PC-3 (cell line): ENCODE measurements around the gene INPP5F. TPM values are rescaled to one million over a fixed set of nuclear protein-coding genes. Genes with fewer than 3 reads are reported as not detected.
A peak's percentile ranks its signal among the peaks of the same experiment; 100 is the strongest.

ENCODE experiments used
- ATAC-seq: fragments of 200-7000 bp; cut with Tn5 transposase; 2 replicates; pipeline ENCODE4 v1.9.1; 2020; ENCODE audit warnings: mild to moderate bottlenecking, moderate library complexity
- BruUV-seq: library from RNA; stranded (reverse); fragments of 400-500 nt; replicated peaks from 2 replicates; lab custom pipeline; 2021; lab: Mats Ljungman, UMichigan
- CTCF ChIA-PET: fragments of 300-600 bp; sonication (Branson Sonifier 250); formaldehyde crosslinking; loops from one replicate; lab custom pipeline; 2022; ENCODE audit warnings: antibody characterized with exemption; lab: Charles Lee
- POLR2A ChIA-PET: fragments of 300-600 bp; sonication (Branson Sonifier 250); formaldehyde crosslinking; loops from one replicate; lab custom pipeline; 2022; ENCODE audit warnings: antibody characterized with exemption; ENCODE audit not compliant: unreplicated experiment; lab: Charles Lee
- DNase-seq: peaks from one replicate; pipeline ENCODE4 v3.0.0-alpha.2; 2015
- H2AFZ ChIP-seq: fragments of 300-600 bp; sonication (generic); 2 replicates; pipeline ENCODE4 v1.6.0; 2016; ENCODE audit warnings: antibody characterized with exemption, low read length
- H3F3A ChIP-seq: fragments of 300-600 bp; sonication (generic); one replicate; pipeline ENCODE4 v1.6.0; 2017; ENCODE audit warnings: antibody characterized with exemption, low read length, control low read depth, mild to moderate bottlenecking; ENCODE audit not compliant: unreplicated experiment
- H3K27ac ChIP-seq: fragments of 300-600 bp; sonication (generic); 2 replicates; pipeline ENCODE4 v1.5.1; 2016; ENCODE audit warnings: mild to moderate bottlenecking, low read length
- H3K27me3 ChIP-seq: fragments of 300-600 bp; sonication (generic); 2 replicates; pipeline ENCODE4 v1.6.1; 2016; ENCODE audit warnings: low read length, mixed read lengths
- H3K36me3 ChIP-seq: fragments of 300-600 bp; sonication (generic); 2 replicates; pipeline ENCODE4 v1.6.1; 2016; ENCODE audit warnings: low read depth, mixed run types, low read length, mixed read lengths
- H3K4me1 ChIP-seq: fragments of 300-600 bp; sonication (generic); 2 replicates; pipeline ENCODE4 v1.5.1; 2016; ENCODE audit warnings: low read length; ENCODE audit not compliant: insufficient read depth
- H3K4me2 ChIP-seq: fragments of 300-600 bp; sonication (generic); 2 replicates; pipeline ENCODE4 v1.6.0; 2016; ENCODE audit warnings: low read length
- H3K4me3 ChIP-seq: fragments of 300-600 bp; sonication (generic); 2 replicates; pipeline ENCODE4 v1.5.1; 2016; ENCODE audit warnings: mild to moderate bottlenecking, low read length, mixed read lengths
- H3K79me2 ChIP-seq: fragments of 300-600 bp; sonication (generic); 2 replicates; pipeline ENCODE4 v1.6.1; 2017; ENCODE audit warnings: low read length, mixed read lengths
- H3K9ac ChIP-seq: fragments of 300-600 bp; sonication (generic); 2 replicates; pipeline ENCODE4 v1.6.0; 2016; ENCODE audit warnings: mild to moderate bottlenecking, low read length
- H3K9me2 ChIP-seq: fragments of 300-600 bp; sonication (generic); replicated peaks from 2 replicates; pipeline ENCODE4 v1.6.1; 2016; ENCODE audit warnings: mixed run types, low read length, mixed read lengths
- H3K9me3 ChIP-seq: fragments of 300-600 bp; sonication (generic); 2 replicates; pipeline ENCODE4 v1.6.1; 2016; ENCODE audit warnings: low read length, mixed read lengths
- H4K20me1 ChIP-seq: fragments of 300-600 bp; sonication (generic); 2 replicates; pipeline ENCODE4 v1.6.1; 2016; ENCODE audit warnings: low read length, mixed read lengths
- CTCF ChIP-seq: fragments of 300-600 bp; sonication (generic); conservative IDR thresholded peaks from 2 replicates; pipeline ENCODE4 v1.5.1; 2017; ENCODE audit warnings: antibody characterized with exemption, low read depth, mild to moderate bottlenecking, low read length
- EZH2 ChIP-seq: fragments of 300-600 bp; sonication (generic); IDR thresholded peaks from one replicate; pipeline ENCODE4 v1.6.1; 2017; ENCODE audit warnings: antibody characterized with exemption, mild to moderate bottlenecking, low read length; ENCODE audit not compliant: unreplicated experiment
- EZH2phosphoT487 ChIP-seq: fragments of 300-600 bp; sonication (generic); IDR thresholded peaks from 2 replicates; pipeline ENCODE4 v1.6.1; 2018; ENCODE audit warnings: mild to moderate bottlenecking, antibody characterized with exemption, low read length, borderline replicate concordance
- intact Hi-C: fragments of 100-400 bp; cut with micrococcal nuclease; formaldehyde crosslinking; loops from 2 replicates; pipeline ENCODE4 v1.9.0; 2023
- total RNA-seq: library from RNA; depleted of rRNA; stranded (reverse); fragments of >200 nt; gene quantifications from 2 replicates; pipeline ENCODE4 v1.2.3, GENCODE V29; 2014

The INPP5F gene
- total RNA-seq, 1 experiment from 2014 or later, result 8.2 TPM

GRCh38 chr10:119778776-119779445 lies 53.1 kb downstream of the INPP5F start:
- DNase-seq, result peak; percentile 18
- no peaks in the 10 kb centered on the region for H4K20me1 ChIP-seq
- H3K9ac ChIP-seq, result no peak overlapping the region
- H3K9me3 ChIP-seq, result no peaks in the 10 kb centered on the region
- no peaks in the 10 kb centered on the region for H3K79me2 ChIP-seq
- no peak overlapping the region for H3K4me3 ChIP-seq
- no peak overlapping the region for H3K4me2 ChIP-seq
- no peaks in the 10 kb centered on the region for H3K27me3 ChIP-seq
- H3K27ac ChIP-seq, result no peak overlapping the region
- H3F3A ChIP-seq, result no peaks in the 10 kb centered on the region
- no TSS peak for BruUV-seq
- intact Hi-C loops, result no loop called here
- ATAC-seq, result no peak
- no peaks in the 10 kb centered on the region for H3K36me3 ChIP-seq
- H3K9me2 ChIP-seq, result no peaks in the 10 kb centered on the region
- TF ChIP-seq CTCF (no peak), EZH2phosphoT487 (no peak), EZH2 (no peak)
- CTCF ChIA-PET, result no interaction called here
- POLR2A ChIA-PET, result no interaction called here
- H3K4me1 ChIP-seq, result 0 out of 2 replicates have a peak, but pooled peaks cover 4% of the 10 kb centered on the region
- no peak overlapping the region for H2AFZ ChIP-seq

DNA sequence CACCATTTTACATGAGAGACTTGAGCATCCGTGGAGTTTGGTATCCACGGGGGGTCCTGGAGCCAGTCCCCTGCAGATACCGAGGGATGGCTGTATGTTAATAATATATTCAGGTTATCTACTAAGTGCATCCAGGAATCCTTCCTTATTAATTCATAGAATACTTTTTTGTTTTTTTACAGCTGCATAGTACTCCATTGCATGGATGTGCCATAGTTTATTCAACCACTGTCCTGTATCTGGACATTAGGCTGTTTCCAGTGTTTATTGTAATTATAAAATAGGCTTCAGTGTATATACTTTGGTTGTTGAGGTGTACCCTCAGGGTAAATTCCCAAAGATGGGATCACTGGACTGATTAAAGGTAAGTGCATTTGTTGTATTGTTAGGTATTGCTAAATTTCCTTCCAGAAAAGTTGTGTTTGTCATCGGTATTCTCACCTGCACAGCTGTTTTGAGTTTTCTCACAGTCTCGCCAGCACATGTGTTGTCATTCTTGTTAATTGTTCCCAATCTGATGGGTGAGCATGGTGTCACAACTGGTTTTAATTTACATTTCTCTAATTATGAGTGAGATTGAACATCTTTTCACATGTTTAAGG lies 55.1 kb downstream of the INPP5F start:
- Histone ChIP-seq H3K9me3 (no peaks in the 10 kb centered on the region), H3F3A (no peaks in the 10 kb centered on the region), H3K27me3 (no peaks in the 10 kb centered on the region), H3K36me3 (no peaks in the 10 kb centered on the region), H3K9ac (no peak overlapping the region), H3K79me2 (no peaks in the 10 kb centered on the region), H4K20me1 (no peaks in the 10 kb centered on the region), H3K4me1 (peaks cover 7% of the 10 kb centered on the region; the same call in 1 of the 2 replicates), H3K4me3 (no peak overlapping the region), H3K27ac (no peak overlapping the region), H3K4me2 (no peak overlapping the region), H3K9me2 (no peaks in the 10 kb centered on the region), H2AFZ (no peak overlapping the region)
- no TSS peak for BruUV-seq
- TF ChIP-seq EZH2, result no peak
- TF ChIP-seq EZH2phosphoT487, result no peak
- no peak for TF ChIP-seq CTCF
- POLR2A ChIA-PET, result no interaction called here
- intact Hi-C loops, result no loop called here
- CTCF ChIA-PET, result interaction anchor here (0.5 kb wide), 1 partner anchor 11 kb away, joined by 3 read pairs; no protein-coding TSS in a partner anchor
- DNase-seq (no peak), ATAC-seq (no peak)

DNA sequence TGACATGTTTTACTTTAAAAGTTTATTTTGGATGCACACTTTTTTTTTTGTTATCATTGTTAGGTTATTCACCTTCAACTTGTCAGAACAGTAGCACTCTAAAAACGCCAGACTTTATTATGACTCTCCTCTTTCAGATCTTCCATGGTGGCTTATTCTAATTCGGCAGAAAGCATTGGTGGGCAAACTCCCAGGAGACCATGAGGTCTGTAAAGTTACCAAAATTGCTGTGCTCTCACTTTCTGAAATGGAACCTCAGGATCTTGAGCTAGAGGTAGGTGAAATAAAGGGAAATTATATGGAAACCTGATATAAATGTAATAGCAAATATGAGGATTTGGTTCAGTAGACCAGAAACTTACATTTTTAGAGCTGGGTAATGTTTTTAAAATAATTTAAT lies 55.6 kb downstream of the INPP5F start:
- DNase-seq, result no peak
- H3K9me2 ChIP-seq, result no peaks in the 10 kb centered on the region
- BruUV-seq, result no TSS peak
- H3F3A ChIP-seq, result no peaks in the 10 kb centered on the region
- H3K4me2 ChIP-seq, result no peak overlapping the region
- POLR2A ChIA-PET, result no interaction called here
- no peak for ATAC-seq
- no peaks in the 10 kb centered on the region for H4K20me1 ChIP-seq
- no peak overlapping the region for H2AFZ ChIP-seq
- no peak overlapping the region for H3K4me3 ChIP-seq
- no peak overlapping the region for H3K9ac ChIP-seq
- H3K9me3 ChIP-seq, result no peaks in the 10 kb centered on the region
- no peak for TF ChIP-seq CTCF
- TF ChIP-seq EZH2, result no peak
- TF ChIP-seq EZH2phosphoT487, result no peak
- H3K4me1 ChIP-seq, result peaks cover 10% of the 10 kb centered on the region; the same call in 1 of the 2 replicates
- CTCF ChIA-PET, result no interaction called here
- H3K79me2 ChIP-seq, result no peaks in the 10 kb centered on the region
- H3K27ac ChIP-seq, result no peak overlapping the region
- H3K27me3 ChIP-seq, result no peaks in the 10 kb centered on the region
- no peaks in the 10 kb centered on the region for H3K36me3 ChIP-seq
- intact Hi-C loops, result no loop called here
